Thoracic aorta (tissue), 2 donors: ENCODE data around the gene KIF11. TPM values are rescaled to one million over a fixed set of nuclear protein-coding genes. Genes with fewer than 3 reads are reported as not detected.

ENCODE experiments used
- ATAC-seq: fragments of 150-250 bp; one replicate; pipeline ENCODE4 v1.8.0; 2017; ENCODE audit warnings: low read depth; ENCODE audit not compliant: insufficient number of reproducible peaks, low FRiP score
- DNase-seq: peaks from one replicate; pipeline ENCODE4 v3.0.0-alpha.2; 2020; ENCODE audit warnings: low spot score
- H3K27ac ChIP-seq, 2 donors: fragments of 200-600 bp; sonication (generic); 1 replicate in 1 of 2; 2 replicates in 1 of 2; pipeline ENCODE4 v1.5.1; 2016; ENCODE audit warnings: mild to moderate bottlenecking in 2 of 2, moderate library complexity in 2 of 2
- H3K27me3 ChIP-seq: fragments of 200-600 bp; sonication (generic); replicated peaks from 2 replicates; pipeline ENCODE4 v1.6.0; 2016; ENCODE audit warnings: mild to moderate bottlenecking; ENCODE audit not compliant: insufficient read depth
- H3K36me3 ChIP-seq: fragments of 200-600 bp; sonication (generic); one replicate; pipeline ENCODE4 v1.5.1; 2016
- H3K4me1 ChIP-seq, 2 donors: fragments of 200-600 bp; sonication (generic); 1 replicate in 1 of 2; 2 replicates in 1 of 2; pipeline versions ENCODE4 v1.5.1 to v1.6.0; 2016; ENCODE audit warnings: low read depth in 2 of 2, mild to moderate bottlenecking in 1 of 2; ENCODE audit not compliant: control insufficient read depth in 1 of 2
- H3K4me3 ChIP-seq: fragments of 200-600 bp; sonication (generic); 2 replicates; pipeline ENCODE4 v1.5.1; 2016; ENCODE audit warnings: mild to moderate bottlenecking
- H3K9me3 ChIP-seq: fragments of 200-600 bp; sonication (generic); 2 replicates; pipeline ENCODE4 v1.5.1; 2016
- CTCF ChIP-seq: fragments of 200-600 bp; sonication (generic); IDR thresholded peaks from one replicate; pipeline ENCODE4 v1.5.1; 2019; ENCODE audit warnings: antibody characterized with exemption
- total RNA-seq, 2 donors: library from RNA; depleted of rRNA; stranded (reverse); fragments of >200 nt; gene quantifications; one replicate each; pipeline versions ENCODE4 v1.1.0 to v1.2.3, GENCODE V29; 2016

The KIF11 gene
- total RNA-seq, 2 donors from 2014 or later, result 0.81 to 1.9 TPM

DNA sequence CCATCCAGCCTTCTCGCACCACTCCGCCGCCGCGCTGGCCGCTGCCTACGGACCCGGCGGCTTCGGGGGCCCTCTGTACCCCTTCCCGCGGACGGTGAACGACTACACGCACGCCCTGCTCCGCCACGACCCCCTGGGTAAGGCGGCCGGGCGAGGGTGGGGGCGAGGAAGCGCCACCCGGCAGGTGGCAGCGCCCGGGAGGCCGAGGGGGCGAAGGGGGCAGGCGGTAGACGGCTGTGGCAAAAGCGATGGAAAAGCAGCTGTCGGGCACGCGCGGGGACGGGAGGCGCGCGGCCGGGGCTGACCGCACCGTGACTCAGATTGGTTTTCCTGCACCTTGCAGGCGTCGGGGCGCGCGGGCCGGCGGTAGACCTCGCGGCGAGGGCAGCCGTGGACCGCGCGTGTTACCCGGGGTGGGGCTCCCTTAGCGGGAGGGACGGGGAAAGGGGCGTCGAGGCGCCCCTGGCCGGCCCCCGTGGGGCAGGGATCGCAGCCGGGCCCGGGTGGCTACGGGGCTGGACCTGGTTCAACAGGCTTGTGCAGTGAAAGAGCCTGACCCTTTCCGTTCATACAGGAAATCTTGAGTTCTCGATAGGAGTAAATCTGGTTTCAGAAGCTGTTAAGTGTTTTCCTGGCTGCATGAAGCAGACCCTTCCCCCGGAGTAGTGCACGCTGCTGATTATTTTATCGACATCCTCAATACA is 97.4 kb downstream of the KIF11 start:
- Histone ChIP-seq H3K27me3 (no peaks in the 10 kb centered on the region), H3K27ac (peak overlapping the region; percentile 41 to 68), H3K9me3 (no peaks in the 10 kb centered on the region), H3K36me3 (no peaks in the 10 kb centered on the region), H3K4me1 (peaks cover 0 to 9% of the 10 kb centered on the region in 2 donors), H3K4me3 (peak overlapping the region; percentile 90)
- ATAC-seq (no peak), DNase-seq (no peak)
- TF ChIP-seq CTCF, result no peak

DNA sequence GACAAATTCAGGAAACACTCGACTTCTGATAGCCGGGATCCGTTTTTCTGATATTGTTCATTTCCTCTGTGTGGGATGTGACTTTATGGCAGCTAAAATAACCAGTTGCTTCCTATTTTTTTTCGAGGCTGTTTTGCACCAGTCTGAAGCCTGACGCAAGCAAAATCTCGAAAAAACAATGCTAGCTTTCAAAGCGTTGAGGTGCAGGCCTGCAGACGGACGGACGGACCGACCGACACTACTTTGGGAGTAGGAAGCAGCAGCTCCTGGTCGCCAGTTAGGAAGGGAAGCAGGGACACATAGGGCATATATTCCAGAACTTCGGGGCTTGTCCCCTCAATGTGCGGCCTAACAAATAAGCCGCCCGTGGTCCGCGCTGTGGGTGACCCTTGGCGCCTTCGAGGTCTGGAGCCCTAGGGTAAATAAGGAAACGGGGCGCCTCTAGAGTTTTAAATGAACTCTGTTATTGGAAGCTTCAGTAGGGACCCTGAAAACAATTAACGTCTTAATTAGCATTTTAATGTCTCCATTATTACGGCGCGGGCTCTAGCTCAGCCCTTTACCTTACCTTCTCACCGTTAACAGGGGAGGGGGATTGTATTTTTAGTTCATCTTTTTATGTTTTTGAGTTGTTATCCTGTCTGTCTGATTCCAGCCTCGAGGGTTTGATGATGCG is 98.1 kb downstream of the KIF11 start:
- Histone ChIP-seq H3K4me1 (peaks cover 0 to 9% of the 10 kb centered on the region in 2 donors), H3K27ac (peak overlapping the region; percentile 41 to 68), H3K27me3 (no peaks in the 10 kb centered on the region), H3K36me3 (no peaks in the 10 kb centered on the region), H3K9me3 (no peaks in the 10 kb centered on the region), H3K4me3 (peak overlapping the region; percentile 90)
- ATAC-seq, result no peak
- no peak for TF ChIP-seq CTCF
- DNase-seq, result no peak

GRCh38 chr10:92691591-92692079 is 98.7 kb downstream of the KIF11 start:
- DNase-seq, result no peak
- H3K27ac ChIP-seq, result peak overlapping the region in 1 of 2 donors; percentile 41
- no peaks in the 10 kb centered on the region for H3K27me3 ChIP-seq
- no peak for TF ChIP-seq CTCF
- ATAC-seq, result no peak
- peaks cover 0 to 9% of the 10 kb centered on the region in 2 donors for H3K4me1 ChIP-seq
- peak overlapping the region; percentile 90 for H3K4me3 ChIP-seq
- H3K36me3 ChIP-seq, result no peaks in the 10 kb centered on the region
- no peaks in the 10 kb centered on the region for H3K9me3 ChIP-seq

DNA sequence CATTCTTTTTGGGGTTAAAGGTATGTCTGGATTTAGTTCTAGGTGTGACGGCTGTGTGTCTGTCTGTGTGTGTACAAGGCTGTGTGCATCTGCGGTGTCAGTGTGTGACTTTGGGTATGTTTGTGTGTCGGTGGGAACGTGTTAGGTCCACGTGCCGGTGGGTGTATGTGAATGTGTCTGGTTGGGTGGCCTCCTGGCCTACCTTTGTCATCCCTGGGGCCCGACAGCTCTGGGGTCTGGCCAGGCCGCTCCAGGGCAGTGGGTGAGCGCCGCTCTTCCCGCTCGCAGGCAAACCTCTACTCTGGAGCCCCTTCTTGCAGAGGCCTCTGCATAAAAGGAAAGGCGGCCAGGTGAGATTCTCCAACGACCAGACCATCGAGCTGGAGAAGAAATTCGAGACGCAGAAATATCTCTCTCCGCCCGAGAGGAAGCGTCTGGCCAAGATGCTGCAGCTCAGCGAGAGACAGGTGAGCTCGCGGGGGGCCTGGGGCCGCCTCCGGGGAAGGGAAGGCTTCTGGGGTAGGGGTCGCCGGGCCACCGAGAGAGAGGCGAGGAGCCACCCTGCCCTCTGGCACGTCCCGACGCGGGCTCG is 99.2 kb downstream of the KIF11 start:
- no peak for ATAC-seq

More for the DNA sequence above, 99.2 kb downstream of the KIF11 start:
- Histone ChIP-seq H3K27me3 (no peaks in the 10 kb centered on the region), H3K4me3 (peak overlapping the region; percentile 90), H3K36me3 (no peaks in the 10 kb centered on the region), H3K27ac (peak overlapping the region in 1 of 2 donors; percentile 41), H3K9me3 (no peaks in the 10 kb centered on the region), H3K4me1 (peaks cover 0 to 9% of the 10 kb centered on the region in 2 donors)
- no peak for TF ChIP-seq CTCF
- no peak for DNase-seq
